ENCODE data around the gene SLC27A3. TPM values are rescaled to one million over a fixed set of nuclear protein-coding genes. Genes with fewer than 3 reads are reported as not detected.

The SLC27A3 gene
- total RNA-seq, 1 experiment from 2014 or later = 42.0 TPM

- no peak overlapping the region for H3K4me2 ChIP-seq (ENCODE audit: insufficient read depth, insufficient read length, low read length)
- TF ChIP-seq, protein P1, sequence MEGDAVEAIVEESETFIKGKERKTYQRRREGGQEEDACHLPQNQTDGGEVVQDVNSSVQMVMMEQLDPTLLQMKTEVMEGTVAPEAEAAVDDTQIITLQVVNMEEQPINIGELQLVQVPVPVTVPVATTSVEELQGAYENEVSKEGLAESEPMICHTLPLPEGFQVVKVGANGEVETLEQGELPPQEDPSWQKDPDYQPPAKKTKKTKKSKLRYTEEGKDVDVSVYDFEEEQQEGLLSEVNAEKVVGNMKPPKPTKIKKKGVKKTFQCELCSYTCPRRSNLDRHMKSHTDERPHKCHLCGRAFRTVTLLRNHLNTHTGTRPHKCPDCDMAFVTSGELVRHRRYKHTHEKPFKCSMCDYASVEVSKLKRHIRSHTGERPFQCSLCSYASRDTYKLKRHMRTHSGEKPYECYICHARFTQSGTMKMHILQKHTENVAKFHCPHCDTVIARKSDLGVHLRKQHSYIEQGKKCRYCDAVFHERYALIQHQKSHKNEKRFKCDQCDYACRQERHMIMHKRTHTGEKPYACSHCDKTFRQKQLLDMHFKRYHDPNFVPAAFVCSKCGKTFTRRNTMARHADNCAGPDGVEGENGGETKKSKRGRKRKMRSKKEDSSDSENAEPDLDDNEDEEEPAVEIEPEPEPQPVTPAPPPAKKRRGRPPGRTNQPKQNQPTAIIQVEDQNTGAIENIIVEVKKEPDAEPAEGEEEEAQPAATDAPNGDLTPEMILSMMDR (conservative IDR thresholded peaks at IDR 0.05) = no peak
- H2BK15ac ChIP-seq (ENCODE audit: low read depth, low read length) = no peak overlapping the region
- H3K27ac Mint-ChIP-seq = peak overlapping the region in 1 of 3 experiments; percentile 24; a peak in 2 of 7 replicates
- H3K27ac ChIP-seq (ENCODE audit: insufficient read length, low read depth, low read length) = no peak overlapping the region
- no peaks in the 10 kb centered on the region for H3K79me1 ChIP-seq (ENCODE audit: insufficient read depth, low read depth, low read length, poor library complexity, severe bottlenecking)
- no peak overlapping the region for H4K8ac ChIP-seq (replicated peaks; ENCODE audit: insufficient read length, low read depth, low read length)
- no peak overlapping the region for H4K91ac ChIP-seq (ENCODE audit: insufficient read length, low read depth, low read length)
- no peaks in the 10 kb centered on the region for H3K4me1 ChIP-seq (ENCODE audit: insufficient read depth, low read length)
- H2AK5ac ChIP-seq (ENCODE audit: insufficient read length, low read length) = no peak overlapping the region
- H3K14ac ChIP-seq (ENCODE audit: insufficient read depth, low read length) = no peak overlapping the region
- H3K36me3 Mint-ChIP-seq (ENCODE audit: insufficient read depth in 1 of 3, low read depth in 3 of 3) = peaks cover 12 to 39% (median 14%) of the 10 kb centered on the region in 3 experiments; a peak in 6 of 7 replicates
- no peaks in the 10 kb centered on the region for H3K27me3 Mint-ChIP-seq (ENCODE audit: low read depth)
- no peak overlapping the region for H2BK5ac ChIP-seq (ENCODE audit: insufficient read length, low read length)
- DNase-seq = no peak
- H3K4me3 Mint-ChIP-seq = no peak overlapping the region
- no peak overlapping the region for H3K4ac ChIP-seq (ENCODE audit: low read depth, low read length)
- no peak overlapping the region for H2BK20ac ChIP-seq (ENCODE audit: low read depth, low read length, poor library complexity, severe bottlenecking)
- H2AFZ ChIP-seq (ENCODE audit: low read length) = no peak overlapping the region
- no peaks in the 10 kb centered on the region for H4K20me1 ChIP-seq (ENCODE audit: control insufficient read depth, insufficient read depth, insufficient read length)
- no peak overlapping the region for H3K56ac ChIP-seq (ENCODE audit: insufficient read length, low read depth, low read length)
- H4K5ac ChIP-seq (ENCODE audit: insufficient read length, low read depth, low read length) = no peak overlapping the region
- WGBS (ENCODE audit: extremely low coverage, insufficient read length, low lambda C conversion rate) = no CpG with 5 or more reads among the region's 3 CpGs
- peaks cover 13 to 21% of the 10 kb centered on the region in 2 experiments for H3K4me1 Mint-ChIP-seq
- peaks cover 4% of the 10 kb centered on the region; the same call in 1 of the 2 replicates for H3K79me2 ChIP-seq (ENCODE audit: insufficient read depth, low read length)
- no peaks in the 10 kb centered on the region for H3K9me3 ChIP-seq (ENCODE audit: control insufficient read depth, low read depth, low read length)
- H3K9ac ChIP-seq (ENCODE audit: extremely low read depth, insufficient read length, low read length) = no peak overlapping the region
- no peaks in the 10 kb centered on the region for H3K27me3 ChIP-seq (ENCODE audit: insufficient read depth, low read length)
- no peak overlapping the region for H3K23ac ChIP-seq (ENCODE audit: insufficient read length, low read depth, low read length)
- H3K18ac ChIP-seq (ENCODE audit: insufficient read length, low read depth, low read length) = no peak overlapping the region
- H2BK12ac ChIP-seq (ENCODE audit: insufficient read length, low read depth, low read length) = no peak overlapping the region
- H3K23me2 ChIP-seq (ENCODE audit: insufficient read length, low read depth, low read length, poor library complexity, severe bottlenecking) = no peaks in the 10 kb centered on the region
- no peaks in the 10 kb centered on the region for H3K9me3 Mint-ChIP-seq
- H3T11ph ChIP-seq (ENCODE audit: low read length) = no peak overlapping the region
- H2BK120ac ChIP-seq (ENCODE audit: low read depth, low read length, poor library complexity, severe bottlenecking) = no peak overlapping the region
Observed at GRCh38 chr1:153735090-153735420, 40.2 kb upstream of the SLC27A3 start.
